Astrocyte of the spinal cord (primary cell): Measurements from ENCODE around the gene DDX17.

Experiments used
- DNase-seq: peaks from one replicate; pipeline ENCODE4 v3.0.0; 2011; ENCODE audit warnings: low read depth, low spot score
- H3K4me3 ChIP-seq: 2 replicates; pipeline ENCODE4 v1.5.1; 2011; ENCODE audit warnings: low read depth, mild to moderate bottlenecking, low read length, moderate library complexity
- CTCF ChIP-seq: IDR thresholded peaks from 2 replicates; pipeline ENCODE4 v1.5.1; 2012; ENCODE audit warnings: low read depth, mild to moderate bottlenecking, low read length, inconsistent platforms
- in situ Hi-C: cut with HindIII; loops from 2 replicates; pipeline ENCODE4 v1.10.0; 2017; ENCODE audit warnings: low sequenced_read_pairs

DDX17 gene

DNA sequence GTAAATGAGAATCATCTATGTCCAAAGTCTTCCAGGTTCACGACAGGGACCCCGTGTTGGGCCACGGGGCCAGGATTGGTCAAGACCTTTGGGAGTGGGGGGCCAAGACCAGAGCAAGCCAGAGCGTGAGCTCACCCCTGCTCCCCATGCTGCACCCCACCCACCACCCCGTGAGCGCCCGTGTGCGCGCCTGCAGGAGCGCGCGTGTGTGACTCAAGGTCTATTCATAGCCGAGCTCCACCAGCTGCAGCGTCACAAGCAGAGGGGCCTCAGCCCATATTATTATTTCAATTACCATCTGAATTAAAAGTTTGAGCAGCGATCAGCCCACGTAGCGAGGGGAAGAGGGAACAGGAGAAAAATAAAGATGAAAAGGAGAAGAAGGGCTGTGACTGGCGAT, 56.3 kb downstream of the DDX17 start:
- in situ Hi-C loops = no loop called here
- DNase-seq = no peak
- H3K4me3 ChIP-seq = no peak overlapping the region
- TF ChIP-seq CTCF = no peak

DNA sequence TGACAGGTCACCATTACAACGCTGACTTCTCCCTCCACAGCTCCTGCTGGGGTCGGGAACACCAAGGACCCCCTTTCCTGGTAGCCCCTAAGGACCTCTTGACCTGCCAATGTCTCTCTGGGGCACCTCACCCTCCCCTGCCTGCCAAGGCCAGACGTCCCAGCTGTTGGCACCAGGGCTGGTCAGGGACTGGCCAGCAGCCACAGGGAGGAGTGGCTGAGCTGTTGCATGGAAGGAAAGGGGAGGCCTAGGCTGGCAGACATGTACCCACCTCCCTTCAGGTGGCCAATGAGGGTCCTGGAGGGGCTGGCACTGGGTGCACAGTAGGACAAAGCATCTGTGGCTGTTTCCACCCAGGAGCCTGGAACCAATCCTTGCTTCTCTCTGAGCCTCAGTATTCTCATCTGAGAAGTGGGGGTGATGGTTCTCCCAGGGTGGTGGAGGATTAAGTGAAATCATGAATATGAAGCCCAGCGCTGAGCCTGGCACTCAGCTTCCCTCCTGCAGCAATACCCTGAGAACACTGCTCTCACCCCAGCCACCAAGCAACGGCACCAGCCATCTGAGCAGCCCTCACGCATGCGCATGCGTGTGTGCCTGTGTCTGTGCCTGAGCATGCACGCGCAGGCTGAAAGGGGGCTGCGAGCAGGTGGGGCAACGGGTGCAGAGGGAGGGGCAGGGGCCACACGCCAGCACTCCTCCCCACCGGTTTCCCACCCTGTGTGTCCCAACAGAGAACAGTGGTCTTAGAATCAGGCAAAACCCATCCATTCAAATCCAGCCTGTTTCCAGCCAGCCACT, 57.0 kb downstream of the DDX17 start:
- TF ChIP-seq CTCF = no peak
- H3K4me3 ChIP-seq = no peak overlapping the region
- in situ Hi-C loops = no loop called here
- DNase-seq = no peak

GRCh38 chr22:38446018-38446601, 60.0 kb downstream of the DDX17 start:
- TF ChIP-seq CTCF = no peak
- no peak overlapping the region for H3K4me3 ChIP-seq
- DNase-seq = no peak
- in situ Hi-C loops = no loop called here

- in situ Hi-C loops = no loop called here
- DNase-seq = no peak
- no peak for TF ChIP-seq CTCF
- H3K4me3 ChIP-seq = no peak overlapping the region
Observed at GRCh38 chr22:38444783-38445182, 61.3 kb downstream of the DDX17 start.

- in situ Hi-C loops = no loop called here
- H3K4me3 ChIP-seq = no peak overlapping the region
- no peak for DNase-seq
Observed at GRCh38 chr22:38443628-38444521, 62.2 kb downstream of the DDX17 start.

More at GRCh38 chr22:38443628-38444521, 62.2 kb downstream of the DDX17 start:
- no peak for TF ChIP-seq CTCF
